HG03097 (cell line): ENCODE measurements around the gene SLC4A8.
"Not testable (repeated sequence)": the region's sequence is repeated elsewhere in the genome, so short reads cannot be mapped to it uniquely, and the experiment has no call there.

Source experiments
- ATAC-seq: cut with Tn5 transposase; IDR thresholded peaks from one replicate; pipeline ENCODE4 v1.9.1; 2021; ENCODE audit not compliant: unreplicated experiment, low FRiP score

The SLC4A8 gene

GRCh38 chr12:51421266-51421884, 3.3 kb upstream of the SLC4A8 start:
- no peak for ATAC-seq

- ATAC-seq: no peak
Measured at GRCh38 chr12:51424094-51424661, 453 bp upstream of the SLC4A8 start.

- no peak for ATAC-seq
Measured at GRCh38 chr12:51428256-51428655, 3.6 kb downstream of the SLC4A8 start.

- no peak for ATAC-seq
Measured at GRCh38 chr12:51429700-51430099, 5.1 kb downstream of the SLC4A8 start.

- ATAC-seq: no peak
Measured at GRCh38 chr12:51430196-51430895, 5.7 kb downstream of the SLC4A8 start.

GRCh38 chr12:51432921-51433320, 8.3 kb downstream of the SLC4A8 start:
- no peak for ATAC-seq

GRCh38 chr12:51434305-51434704, 9.7 kb downstream of the SLC4A8 start:
- ATAC-seq: no peak

- ATAC-seq: no peak
Measured at GRCh38 chr12:51437431-51437830, 12.8 kb downstream of the SLC4A8 start.

- no peak for ATAC-seq
Measured at GRCh38 chr12:51439330-51439729, 14.7 kb downstream of the SLC4A8 start.

GRCh38 chr12:51441583-51441982, 17.0 kb downstream of the SLC4A8 start:
- no peak for ATAC-seq

- ATAC-seq: no peak
Measured at GRCh38 chr12:51442324-51442723, 17.7 kb downstream of the SLC4A8 start.

GRCh38 chr12:51443573-51443972, 18.9 kb downstream of the SLC4A8 start:
- ATAC-seq: no peak

GRCh38 chr12:51448618-51449256, 24.1 kb downstream of the SLC4A8 start:
- no peak for ATAC-seq

GRCh38 chr12:51449580-51450246, 25.1 kb downstream of the SLC4A8 start:
- ATAC-seq: no peak

GRCh38 chr12:51450333-51450732, 25.7 kb downstream of the SLC4A8 start:
- ATAC-seq: no peak

GRCh38 chr12:51450806-51451205, 26.2 kb downstream of the SLC4A8 start:
- ATAC-seq: no peak

- not testable (repeated sequence) for ATAC-seq
Measured at GRCh38 chr12:51454016-51454415, 29.4 kb downstream of the SLC4A8 start.

GRCh38 chr12:51455050-51455449, 30.4 kb downstream of the SLC4A8 start:
- not testable (repeated sequence) for ATAC-seq

- no peak for ATAC-seq
Measured at GRCh38 chr12:51458635-51459034, 34.0 kb downstream of the SLC4A8 start.

- no peak for ATAC-seq
Measured at GRCh38 chr12:51460519-51460918, 35.9 kb downstream of the SLC4A8 start.

GRCh38 chr12:51465491-51465890, 40.9 kb downstream of the SLC4A8 start:
- ATAC-seq: no peak
